NCI-H2227 treated with DMSO at 0.1 percent for 48 hours (cell line): Measurements from ENCODE around the gene KLB.

Experiments used
- DNase-seq: peaks from one replicate; lab custom pipeline; 2025; lab: John Stamatoyannopoulos, UW

Gene KLB

DNA sequence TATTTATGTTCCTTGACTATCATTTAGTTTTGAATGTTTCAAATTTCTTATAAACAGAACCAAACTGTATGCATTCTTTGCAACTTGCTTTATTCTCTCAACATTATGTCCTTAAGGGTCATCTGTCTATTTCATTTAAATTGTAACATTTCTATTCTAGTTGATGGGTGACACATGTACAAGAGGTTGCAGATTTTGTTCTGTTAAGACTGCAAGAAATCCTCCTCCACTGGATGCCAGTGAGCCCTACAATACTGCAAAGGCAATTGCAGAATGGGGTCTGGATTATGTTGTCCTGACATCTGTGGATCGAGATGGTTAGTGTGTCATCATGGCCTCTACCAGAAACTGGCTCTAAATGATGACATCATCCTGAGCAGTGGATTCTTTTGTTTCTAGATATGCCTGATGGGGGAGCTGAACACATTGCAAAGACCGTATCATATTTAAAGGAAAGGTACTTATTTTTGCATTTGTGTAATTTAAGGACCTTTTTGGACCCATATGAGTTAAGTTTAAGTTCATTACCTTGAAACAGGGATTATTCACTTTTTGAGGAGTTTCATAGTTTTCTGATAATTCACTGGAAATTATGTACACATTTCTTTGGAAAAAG is 58.3 kb downstream of the KLB start:
- DNase-seq: peak; percentile 51

DNA sequence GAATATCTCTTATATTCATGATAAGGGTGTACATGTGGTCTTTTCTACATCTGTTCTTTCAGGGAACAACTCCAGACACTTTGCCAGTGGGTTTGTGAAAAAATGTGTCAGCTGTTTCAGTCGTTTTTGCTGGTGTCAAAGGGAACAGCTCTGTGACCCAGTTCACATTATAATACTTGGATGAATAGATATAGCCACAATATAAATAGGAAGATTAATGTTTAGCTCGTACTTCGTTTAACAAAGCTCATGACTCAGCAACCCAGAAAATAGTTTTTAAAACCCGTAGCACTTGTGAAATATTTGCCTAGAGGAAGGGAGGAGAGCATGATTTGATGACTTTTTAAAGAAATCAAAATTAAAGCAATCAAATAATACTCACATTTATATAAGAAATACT is 60.0 kb downstream of the KLB start:
- DNase-seq: no peak

DNA sequence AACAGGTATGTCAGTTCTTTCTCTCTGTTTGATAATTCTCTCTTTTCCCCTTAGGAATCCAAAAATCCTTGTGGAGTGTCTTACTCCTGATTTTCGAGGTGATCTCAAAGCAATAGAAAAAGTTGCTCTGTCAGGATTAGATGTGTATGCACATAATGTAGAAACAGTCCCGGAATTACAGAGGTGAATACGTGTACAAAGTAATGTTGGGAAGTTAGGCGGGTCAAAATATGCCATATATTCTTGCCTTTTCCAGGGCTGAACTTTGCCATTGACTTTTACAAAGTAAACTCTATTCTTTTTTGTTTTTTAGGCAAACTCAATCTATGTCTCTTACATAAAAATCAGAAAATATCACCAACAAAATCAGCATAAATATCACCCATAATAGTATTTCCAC is 60.7 kb downstream of the KLB start:
- DNase-seq: no peak

- peak; percentile 70 for DNase-seq
Measured at GRCh38 chr4:39469429-39470077, 62.8 kb downstream of the KLB start.

DNA sequence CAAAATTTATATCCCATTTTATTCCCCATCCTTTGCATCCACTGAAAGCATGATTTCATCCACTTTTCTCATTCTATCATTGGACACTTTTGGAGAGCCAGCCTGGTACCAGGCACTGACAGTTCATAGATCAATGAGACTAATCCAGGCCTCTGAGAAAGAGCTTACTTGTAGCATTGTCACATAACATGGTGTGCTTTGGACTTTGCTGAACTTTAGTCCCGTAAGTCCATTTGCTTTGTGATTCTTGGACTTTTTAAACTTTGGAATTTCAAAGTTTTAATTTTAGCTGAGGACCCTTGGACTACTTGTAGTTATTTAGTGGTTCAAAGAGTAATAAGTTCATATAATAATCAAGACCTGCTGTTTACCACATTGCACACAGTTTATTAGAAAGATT is 63.7 kb downstream of the KLB start:
- DNase-seq: no peak

- no peak for DNase-seq
Measured at GRCh38 chr4:39472396-39472795, 65.7 kb downstream of the KLB start.

DNA sequence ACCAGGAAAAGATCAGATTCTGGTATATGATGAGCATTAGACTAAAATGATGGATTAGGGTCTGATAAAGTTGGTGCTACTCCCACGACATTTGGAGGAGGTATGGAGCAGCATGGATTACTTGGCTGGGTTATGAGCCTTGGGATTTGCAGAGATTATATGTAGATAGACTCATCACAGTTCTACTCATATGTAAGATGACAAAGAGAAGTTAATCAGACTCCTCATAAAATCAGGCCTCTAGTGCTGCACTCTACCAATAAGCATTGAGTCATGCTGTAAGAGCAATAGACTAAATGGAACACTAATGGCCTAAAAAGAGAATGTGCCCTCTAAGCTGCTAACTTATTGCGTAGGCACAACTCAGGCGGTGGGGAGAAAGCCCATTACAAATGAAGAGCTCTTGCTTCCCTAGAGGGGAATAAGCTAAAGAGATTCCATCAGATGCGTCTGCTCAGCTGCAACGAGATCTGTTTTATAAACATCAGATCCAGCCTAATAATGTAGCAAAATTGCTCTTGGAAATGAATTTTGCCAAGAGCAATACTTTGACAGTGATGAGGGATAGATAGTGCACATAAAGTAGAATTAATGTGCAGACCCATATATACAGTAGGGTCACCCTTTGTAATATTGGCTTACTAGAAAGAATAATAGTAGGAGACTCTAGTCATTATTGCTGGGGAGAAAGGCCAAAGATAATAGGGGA is 69.6 kb downstream of the KLB start:
- DNase-seq: no peak

DNA sequence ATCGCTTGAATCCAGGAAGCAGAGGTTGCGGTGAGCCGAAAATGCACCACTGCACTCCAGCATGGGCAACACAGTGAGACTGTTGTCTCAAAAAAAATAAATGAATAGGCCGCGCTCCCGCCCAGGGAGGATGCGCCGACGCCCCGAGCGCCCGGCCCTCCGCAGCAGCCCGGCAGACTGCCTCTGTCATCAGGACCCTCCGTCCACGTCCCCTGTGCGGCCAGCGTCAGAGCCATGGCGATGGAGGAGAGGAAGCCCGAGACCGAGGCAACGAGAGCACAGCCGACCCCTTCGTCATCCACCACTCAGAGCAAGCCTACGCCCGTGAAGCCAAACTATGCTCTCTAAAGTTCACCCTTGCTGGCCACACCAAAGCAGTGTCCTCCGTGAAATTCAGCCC is 73.5 kb downstream of the KLB start:
- DNase-seq: no peak

- DNase-seq: no peak
Measured at GRCh38 chr4:39480902-39481695, 74.4 kb downstream of the KLB start.

DNA sequence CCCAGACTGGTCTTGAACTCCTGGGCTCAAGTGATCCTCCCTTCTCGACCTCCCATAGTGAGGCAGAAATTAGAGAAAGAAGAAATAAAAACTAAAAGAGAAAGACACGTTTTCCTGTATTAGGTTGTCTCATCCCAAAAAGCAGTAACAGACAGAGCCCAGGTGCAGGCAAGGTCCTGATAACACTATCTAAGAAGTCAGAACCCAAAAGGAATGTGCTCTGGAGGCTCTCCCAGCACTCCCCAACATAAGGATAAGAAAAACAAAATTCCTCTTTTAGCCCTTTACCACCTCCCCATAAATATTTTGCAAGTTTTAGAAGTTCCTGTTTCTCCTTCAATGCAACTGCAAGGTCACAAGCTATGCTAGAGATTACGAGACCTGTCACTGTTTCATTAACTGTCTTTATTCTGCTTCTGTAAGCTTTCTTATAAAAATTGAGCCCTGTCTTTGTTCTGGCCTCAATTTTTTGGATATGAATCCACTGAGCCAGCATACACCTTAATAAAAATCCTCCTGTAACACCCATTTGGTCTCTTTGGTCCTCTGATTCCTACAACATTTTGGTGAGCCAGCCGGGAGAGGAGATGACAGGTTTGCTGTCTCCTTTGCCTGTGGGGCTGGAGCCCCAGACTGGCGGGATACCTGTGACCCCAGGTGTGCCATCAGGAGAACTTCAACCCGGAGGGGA is 78.0 kb downstream of the KLB start:
- no peak for DNase-seq

GRCh38 chr4:39486221-39486804 is 79.6 kb downstream of the KLB start:
- DNase-seq: no peak

- DNase-seq: no peak
Measured at GRCh38 chr4:39490322-39490721, 83.6 kb downstream of the KLB start.

GRCh38 chr4:39494354-39494753 is 87.6 kb downstream of the KLB start:
- no peak for DNase-seq

DNA sequence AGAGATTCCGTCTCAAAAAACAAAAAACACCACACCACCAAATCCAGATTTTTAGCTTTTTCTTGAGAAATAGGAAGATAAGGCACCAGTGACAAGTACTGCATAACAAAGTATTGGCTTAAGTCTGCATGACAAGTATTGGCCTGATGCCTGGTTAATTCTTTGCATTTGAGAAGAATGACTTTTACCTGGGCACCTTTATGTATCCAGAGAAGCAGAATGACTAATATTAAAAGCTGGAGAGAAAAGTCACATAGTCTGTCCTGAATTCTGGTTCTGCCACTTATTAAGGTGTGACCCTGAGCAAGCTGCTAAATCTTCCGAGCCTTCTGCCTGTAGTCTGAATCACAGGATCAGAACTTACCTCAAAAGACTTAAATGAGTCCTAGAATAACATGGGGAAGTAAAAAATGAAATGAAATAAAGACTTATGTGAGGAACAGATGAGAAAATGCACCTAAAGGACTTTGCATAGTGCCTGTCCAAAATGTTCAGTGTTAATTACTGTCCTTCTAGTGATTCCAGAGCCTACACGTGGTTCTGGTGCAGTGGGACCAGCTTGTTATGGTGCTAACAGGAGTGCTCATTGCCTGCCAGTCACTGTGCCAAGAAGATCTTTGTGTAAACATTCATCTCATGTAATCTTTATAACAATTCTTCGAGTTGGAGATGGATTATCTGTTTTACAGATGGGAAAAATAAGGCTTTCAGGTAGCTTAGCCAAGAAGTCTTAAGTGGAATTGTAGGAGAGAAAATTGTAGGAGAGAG is 88.9 kb downstream of the KLB start:
- DNase-seq: no peak

- no peak for DNase-seq
Measured at GRCh38 chr4:39497909-39498726, 91.4 kb downstream of the KLB start.

GRCh38 chr4:39498727-39499020 is 91.9 kb downstream of the KLB start:
- no peak for DNase-seq
